A549 (cell line): ENCODE measurements around the gene SUN1. TPM values are rescaled to one million over a fixed set of nuclear protein-coding genes. Genes with fewer than 3 reads are reported as not detected.

Source experiments
- ATAC-seq, 2 experiments: fragments of 200-7000 bp in 1 of 2; fragments of >200 bp in 1 of 2; cut with Nextera tagmentation in 1 of 2; cut with Tn5 transposase in 1 of 2; 3 replicates each; pipeline versions ENCODE4 v1.8.0 to v1.9.1; 2018 to 2020; ENCODE audit warnings: mild to moderate bottlenecking in 1 of 2, moderate library complexity in 1 of 2
- CTCF ChIA-PET: fragments of 300-600 bp; sonication (Branson Sonifier 250); formaldehyde crosslinking; extraction: SDS; loops from one replicate; lab custom pipeline; 2021; ENCODE audit warnings: antibody characterized with exemption, inconsistent platforms; lab: Yijun Ruan, JAX
- POLR2A ChIA-PET: fragments of 350-600 bp; formaldehyde crosslinking; extraction: SDS; loops from one replicate; lab custom pipeline; 2021; ENCODE audit warnings: antibody characterized with exemption, inconsistent platforms; lab: Yijun Ruan, JAX
- DNase-seq, 2 experiments: peaks; one replicate each; pipeline versions ENCODE4 v3.0.0 to v3.0.0-alpha.2; 2011 to 2016; ENCODE audit warnings: low read depth in 1 of 2, low spot score in 1 of 2
- FAIRE-seq: peaks from 2 replicates; lab custom pipeline; 2011; peaks lifted over from hg19 to GRCh38; lab: Jason Lieb, UNC
- H3K27ac ChIP-seq, 2 experiments: fragments of >200 bp; sonication (Bioruptor Twin); formaldehyde crosslinking; 3 replicates each; pipeline ENCODE4 v1.5.1; 2016 to 2017
- H3K4me1 ChIP-seq: fragments of >200 bp; sonication (Bioruptor Twin); formaldehyde crosslinking; 3 replicates; pipeline ENCODE4 v1.6.1; 2016
- H3K4me2 ChIP-seq: fragments of >200 bp; sonication (Bioruptor Twin); formaldehyde crosslinking; 3 replicates; pipeline ENCODE4 v1.6.1; 2016
- H3K4me3 ChIP-seq: fragments of >200 bp; sonication (Bioruptor Twin); formaldehyde crosslinking; 3 replicates; pipeline ENCODE4 v1.5.1; 2016
- H3K9me3 ChIP-seq: fragments of >200 bp; sonication (Bioruptor Twin); formaldehyde crosslinking; 3 replicates; pipeline ENCODE4 v1.6.1; 2016
- CBX8 ChIP-seq: fragments of 200-600 bp; sonication (generic); IDR thresholded peaks from 2 replicates; pipeline ENCODE4 v1.6.1; 2016
- CHD4 ChIP-seq: fragments of 200-600 bp; sonication (generic); IDR thresholded peaks from 2 replicates; pipeline ENCODE4 v1.6.1; 2016; ENCODE audit warnings: antibody characterized with exemption, mild to moderate bottlenecking, borderline replicate concordance
- EHF ChIP-seq: fragments of 250-450 bp; sonication (Bioruptor Pico); IDR thresholded peaks from 2 replicates; pipeline ENCODE4 v1.5.0; 2020; ENCODE audit warnings: mild to moderate bottlenecking
- EHMT2 ChIP-seq: fragments of 200-600 bp; sonication (generic); IDR thresholded peaks from 2 replicates; pipeline ENCODE4 v1.6.1; 2016; ENCODE audit warnings: antibody characterized with exemption, low read depth, mild to moderate bottlenecking, moderate library complexity
- EP300 ChIP-seq, 2 experiments: fragments of >200 bp; sonication (Bioruptor Twin); formaldehyde crosslinking; IDR thresholded peaks; 2 replicates in 1 of 2; 3 replicates in 1 of 2; pipeline ENCODE4 v1.6.1; 2016 to 2017
- ESRRA ChIP-seq: fragments of 150-350 bp; IDR thresholded peaks from 2 replicates; pipeline ENCODE4 v1.6.1; 2014; ENCODE audit warnings: mild to moderate bottlenecking, low read length, borderline replicate concordance
- FOSB ChIP-seq: fragments of 250-450 bp; sonication (Bioruptor Pico); IDR thresholded peaks from 2 replicates; pipeline ENCODE4 v1.5.0; 2020; ENCODE audit warnings: mild to moderate bottlenecking, moderate library complexity
- FOXS1 ChIP-seq: fragments of 250-450 bp; sonication (Bioruptor Pico); IDR thresholded peaks from 2 replicates; pipeline ENCODE4 v1.5.0; 2020; ENCODE audit warnings: mild to moderate bottlenecking, moderate library complexity
- HEYL ChIP-seq: fragments of 250-450 bp; sonication (Bioruptor Pico); IDR thresholded peaks from 2 replicates; pipeline ENCODE4 v1.8.0; 2021; ENCODE audit warnings: mild to moderate bottlenecking, moderate library complexity
- HOXA7 ChIP-seq: fragments of 250-450 bp; sonication (Bioruptor Pico); IDR thresholded peaks from 2 replicates; pipeline ENCODE4 v1.5.0; 2020; ENCODE audit warnings: mild to moderate bottlenecking, moderate library complexity
- HOXB13 ChIP-seq: fragments of 250-450 bp; sonication (Bioruptor Pico); IDR thresholded peaks from 2 replicates; pipeline ENCODE4 v1.5.0; 2020; ENCODE audit warnings: low read depth, mild to moderate bottlenecking, moderate library complexity
- HOXB5 ChIP-seq: fragments of 250-450 bp; sonication (Bioruptor Pico); IDR thresholded peaks from 2 replicates; pipeline ENCODE4 v1.5.0; 2020; ENCODE audit warnings: mild to moderate bottlenecking, moderate library complexity
- JUNB ChIP-seq: fragments of >200 bp; sonication (Bioruptor Twin); formaldehyde crosslinking; IDR thresholded peaks from 2 replicates; pipeline ENCODE4 v1.6.1; 2016
- MAFK ChIP-seq: fragments of 450-650 bp; IDR thresholded peaks from 2 replicates; pipeline ENCODE4 v1.6.1; 2014; ENCODE audit not compliant: partially characterized antibody
- MYC ChIP-seq: IDR thresholded peaks from 2 replicates; pipeline ENCODE4 v1.6.1; 2012; ENCODE audit warnings: mild to moderate bottlenecking, inconsistent platforms, low read length, improper control_type of control experiment, borderline replicate concordance
- NPAS2 ChIP-seq: fragments of 250-450 bp; sonication (Bioruptor Pico); IDR thresholded peaks from 2 replicates; pipeline ENCODE4 v1.8.0; 2022; ENCODE audit warnings: mild to moderate bottlenecking, moderate library complexity, borderline replicate concordance
- NR3C1 ChIP-seq: fragments of >200 bp; sonication (Bioruptor Twin); formaldehyde crosslinking; IDR thresholded peaks from 3 replicates; pipeline ENCODE4 v1.6.1; 2017
- PHF8 ChIP-seq: fragments of 200-600 bp; sonication (generic); IDR thresholded peaks from 2 replicates; pipeline ENCODE4 v1.6.1; 2016; ENCODE audit warnings: low read depth, mild to moderate bottlenecking, antibody characterized with exemption, moderate library complexity, borderline replicate concordance
- RAD21 ChIP-seq, 2 experiments: fragments of >200 bp in 1 of 2; sonication (Bioruptor Twin) in 1 of 2; formaldehyde crosslinking in 1 of 2; IDR thresholded peaks in 1 of 2; conservative IDR thresholded peaks in 1 of 2; 2 replicates in 1 of 2; 3 replicates in 1 of 2; pipeline ENCODE4 v1.6.1; 2012 to 2018; ENCODE audit warnings: inconsistent platforms in 1 of 2
- RCOR1 ChIP-seq: fragments of 150-350 bp; IDR thresholded peaks from 2 replicates; pipeline ENCODE4 v1.6.1; 2014; ENCODE audit warnings: antibody characterized with exemption, low read length, low read depth
- RNF2 ChIP-seq: fragments of 200-600 bp; sonication (generic); IDR thresholded peaks from 2 replicates; pipeline ENCODE4 v1.6.1; 2016; ENCODE audit warnings: low read depth, mild to moderate bottlenecking, antibody characterized with exemption, moderate library complexity, borderline replicate concordance
- TP53 ChIP-seq: fragments of 250-450 bp; sonication (Bioruptor Pico); IDR thresholded peaks from 2 replicates; pipeline ENCODE4 v1.5.0; 2021; ENCODE audit warnings: mild to moderate bottlenecking, moderate library complexity
- ZC3H11A ChIP-seq: fragments of 450-650 bp; IDR thresholded peaks from 2 replicates; pipeline ENCODE4 v1.6.1; 2014; ENCODE audit warnings: antibody characterized with exemption, mild to moderate bottlenecking
- ZFP36 ChIP-seq: fragments of 450-650 bp; IDR thresholded peaks from 2 replicates; pipeline ENCODE4 v1.6.1; 2014; ENCODE audit warnings: borderline replicate concordance; ENCODE audit not compliant: partially characterized antibody
- ZNF302 ChIP-seq: fragments of 250-450 bp; sonication (Bioruptor Pico); IDR thresholded peaks from 2 replicates; pipeline ENCODE4 v1.9.0; 2021; ENCODE audit warnings: inconsistent platforms, mild to moderate bottlenecking, moderate library complexity
- ZSCAN20 ChIP-seq: fragments of 250-450 bp; sonication (Bioruptor Pico); IDR thresholded peaks from 2 replicates; pipeline ENCODE4 v1.8.0; 2022; ENCODE audit warnings: mild to moderate bottlenecking, moderate library complexity
- WGBS: methylation state at CpG from one replicate; pipeline ENCODE4 v1.1.6; 2017; ENCODE audit errors: missing lambda C conversion rate; 5-methylcytosine and 5-hydroxymethylcytosine counted together
- polyA plus RNA-seq, 4 experiments: library from polyadenylated mRNA; depleted of rRNA in 3 of 4; stranded (reverse); fragments of >200 nt; fragmentation: RNase III in 1 of 4; extraction: RNeasy Plus Mini Kit Qiagen cat#74134 plus additional on column Dnase treatment in 1 of 4; gene quantifications; 2 replicates in 3 of 4; 3 replicates in 1 of 4; pipeline ENCODE4 v1.2.3, GENCODE V29; 2011 to 2017
- TF ChIP-seq, protein P1 (sequence below): fragments of 250-450 bp; sonication (Bioruptor Pico); IDR thresholded peaks from 2 replicates; pipeline ENCODE4 v1.5.0; 2020; ENCODE audit warnings: low read depth, mild to moderate bottlenecking, moderate library complexity
- TF ChIP-seq, protein P2 (sequence below): IDR thresholded peaks from 2 replicates; pipeline ENCODE4 v1.6.1; 2012; ENCODE audit warnings: low read depth, borderline replicate concordance
- TF ChIP-seq, protein P3 (sequence below): IDR thresholded peaks from 2 replicates; pipeline ENCODE4 v1.6.1; 2012

Gene SUN1
- polyA plus RNA-seq, 2 of the 4 experiments (the other 2 are of a cell fraction), result 60.7 to 130 TPM

DNA sequence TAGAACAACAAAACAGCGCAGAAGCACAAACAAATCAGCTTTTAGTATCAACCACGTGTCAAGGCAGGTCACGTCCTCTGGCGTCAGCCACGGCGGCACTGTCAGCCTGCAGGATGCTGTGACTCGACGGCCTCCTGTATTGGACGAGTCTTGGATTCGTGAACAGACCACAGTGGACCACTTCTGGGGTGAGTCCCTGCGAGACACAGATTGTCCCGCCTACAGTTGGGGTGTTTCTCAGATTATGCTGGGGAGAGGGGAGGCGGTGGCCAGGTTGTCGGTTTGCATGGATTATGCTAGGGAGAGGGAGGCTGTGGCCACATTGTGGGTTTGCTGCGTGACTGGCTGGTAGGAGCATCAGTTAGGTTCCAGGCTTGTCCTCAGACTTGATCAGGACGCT, 9.7 kb downstream of the SUN1 start:
- FAIRE-seq, result no peak
- 85% methylated on average over 16 of the region's 16 CpGs for WGBS
- Histone ChIP-seq H3K9me3 (no peaks in the 10 kb centered on the region), H3K27ac (no peak overlapping the region), H3K4me3 (no peak overlapping the region), H3K4me1 (no peaks in the 10 kb centered on the region), H3K4me2 (no peak overlapping the region)
- TF ChIP-seq, protein P1, sequence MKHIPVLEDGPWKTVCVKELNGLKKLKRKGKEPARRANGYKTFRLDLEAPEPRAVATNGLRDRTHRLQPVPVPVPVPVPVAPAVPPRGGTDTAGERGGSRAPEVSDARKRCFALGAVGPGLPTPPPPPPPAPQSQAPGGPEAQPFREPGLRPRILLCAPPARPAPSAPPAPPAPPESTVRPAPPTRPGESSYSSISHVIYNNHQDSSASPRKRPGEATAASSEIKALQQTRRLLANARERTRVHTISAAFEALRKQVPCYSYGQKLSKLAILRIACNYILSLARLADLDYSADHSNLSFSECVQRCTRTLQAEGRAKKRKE (CRISPR knock-in tag), result no peak
- TF ChIP-seq RCOR1 (no peak), MAFK (no peak), CHD4 (no peak), EP300 (IDR thresholded peaks at IDR 0.05) (no peak), FOSB (CRISPR knock-in tag) (no peak), CBX8 (no peak), JUNB (no peak), ESRRA (no peak), TP53 (CRISPR knock-in tag) (no peak), RAD21 (conservative IDR thresholded peaks at IDR 0.05 in 1 of 2, IDR thresholded peaks at IDR 0.05 in 1 of 2) (no peak), EHF (CRISPR knock-in tag) (no peak)
- TF ChIP-seq, protein P2, sequence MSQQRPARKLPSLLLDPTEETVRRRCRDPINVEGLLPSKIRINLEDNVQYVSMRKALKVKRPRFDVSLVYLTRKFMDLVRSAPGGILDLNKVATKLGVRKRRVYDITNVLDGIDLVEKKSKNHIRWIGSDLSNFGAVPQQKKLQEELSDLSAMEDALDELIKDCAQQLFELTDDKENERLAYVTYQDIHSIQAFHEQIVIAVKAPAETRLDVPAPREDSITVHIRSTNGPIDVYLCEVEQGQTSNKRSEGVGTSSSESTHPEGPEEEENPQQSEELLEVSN, result no peak
- ChIA-PET CTCF (interaction anchor here (0.9 to 6.7 kb wide), 4 partner anchors 10 to 67 kb away, joined by 3 to 39 read pairs (median 4); no protein-coding TSS in a partner anchor), POLR2A (no interaction called here)
- no peak for DNase-seq
- no peak for ATAC-seq

DNA sequence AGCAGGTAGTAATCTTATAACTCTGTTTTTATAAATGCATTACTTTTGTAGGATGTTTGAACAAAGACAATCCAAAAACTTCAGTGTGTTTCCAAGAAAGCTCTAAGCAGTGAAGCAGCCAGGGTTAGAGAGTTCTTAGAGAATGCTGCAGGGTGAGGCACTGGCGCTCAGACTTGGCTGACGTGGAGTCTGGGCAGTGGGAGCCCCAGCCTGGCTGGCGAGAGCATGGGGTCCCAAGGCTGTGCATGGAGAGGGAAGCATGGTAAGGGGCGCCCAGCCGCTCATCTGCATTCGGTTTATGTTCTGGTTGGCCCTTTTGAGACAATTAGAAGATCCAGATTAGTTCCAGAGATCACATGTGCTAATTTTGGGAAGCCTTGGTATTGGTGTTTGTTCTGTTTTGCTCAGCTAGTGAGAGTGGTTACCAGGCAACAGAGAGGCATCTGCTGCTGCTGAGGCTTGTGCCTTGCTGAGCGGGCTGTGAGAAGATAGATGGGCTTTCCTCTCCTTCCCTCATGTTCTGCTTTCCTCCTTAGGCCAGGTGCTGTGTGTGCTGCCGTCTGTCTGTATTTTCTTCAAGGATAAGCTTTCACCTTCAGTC, 10.3 kb downstream of the SUN1 start:
- DNase-seq, result no peak
- POLR2A ChIA-PET, result no interaction called here
- 92% methylated on average over 8 of the region's 8 CpGs for WGBS
- Histone ChIP-seq H3K4me1 (no peaks in the 10 kb centered on the region), H3K27ac (no peak overlapping the region), H3K4me2 (no peak overlapping the region), H3K9me3 (no peaks in the 10 kb centered on the region), H3K4me3 (no peak overlapping the region)
- FAIRE-seq, result no peak
- ATAC-seq, result no peak
- TF ChIP-seq CHD4 (no peak), FOXS1 (no peak), NR3C1 (no peak)
- TF ChIP-seq, all 56 proteins: peak for 0
- CTCF ChIA-PET, result interaction anchor here (1.0 to 2.3 kb wide), 4 partner anchors 9 to 124 kb away, joined by 3 to 4 read pairs (median 4); no protein-coding TSS in a partner anchor

DNA sequence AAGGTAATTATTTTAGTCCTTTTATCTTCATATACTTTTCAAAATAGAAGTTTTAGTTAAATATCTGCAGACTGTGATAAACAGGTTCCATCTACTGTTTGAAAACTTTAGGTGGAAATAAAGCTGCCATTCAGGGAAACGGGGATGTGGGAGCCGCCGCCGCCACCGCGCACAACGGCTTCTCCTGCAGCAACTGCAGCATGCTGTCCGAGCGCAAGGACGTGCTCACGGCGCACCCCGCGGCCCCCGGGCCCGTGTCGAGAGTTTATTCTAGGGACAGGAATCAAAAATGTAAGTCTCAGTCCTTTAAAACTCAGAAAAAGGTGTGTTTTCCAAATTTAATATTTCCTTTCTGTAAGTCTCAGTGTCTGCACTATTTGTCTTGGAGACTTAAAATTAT, 11.0 kb downstream of the SUN1 start:
- Histone ChIP-seq H3K4me3 (no peak overlapping the region), H3K4me2 (no peak overlapping the region), H3K9me3 (no peaks in the 10 kb centered on the region), H3K4me1 (no peaks in the 10 kb centered on the region), H3K27ac (no peak overlapping the region)
- ChIA-PET CTCF (interaction anchor here (1.0 to 2.3 kb wide), 3 partner anchors 30 to 124 kb away, joined by 3 to 4 read pairs (median 4); no protein-coding TSS in a partner anchor), POLR2A (no interaction called here)
- TF ChIP-seq ZSCAN20 (no peak), HOXA7 (no peak), HOXB5 (no peak), CHD4 (no peak), EHMT2 (no peak), HOXB13 (CRISPR knock-in tag) (no peak), PHF8 (no peak), CBX8 (no peak), ZNF302 (CRISPR knock-in tag) (no peak), MYC (no peak), NPAS2 (CRISPR knock-in tag) (no peak), TP53 (CRISPR knock-in tag) (no peak), HEYL (no peak), RNF2 (no peak), ZC3H11A (no peak), ZFP36 (no peak)
- TF ChIP-seq, protein P3, sequence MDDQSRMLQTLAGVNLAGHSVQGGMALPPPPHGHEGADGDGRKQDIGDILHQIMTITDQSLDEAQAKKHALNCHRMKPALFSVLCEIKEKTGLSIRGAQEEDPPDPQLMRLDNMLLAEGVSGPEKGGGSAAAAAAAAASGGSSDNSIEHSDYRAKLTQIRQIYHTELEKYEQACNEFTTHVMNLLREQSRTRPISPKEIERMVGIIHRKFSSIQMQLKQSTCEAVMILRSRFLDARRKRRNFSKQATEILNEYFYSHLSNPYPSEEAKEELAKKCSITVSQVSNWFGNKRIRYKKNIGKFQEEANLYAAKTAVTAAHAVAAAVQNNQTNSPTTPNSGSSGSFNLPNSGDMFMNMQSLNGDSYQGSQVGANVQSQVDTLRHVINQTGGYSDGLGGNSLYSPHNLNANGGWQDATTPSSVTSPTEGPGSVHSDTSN, result no peak
- 95% methylated on average over 17 of the region's 17 CpGs for whole genome bisulfite sequencing
- DNase-seq (no peak), ATAC-seq (no peak), FAIRE-seq (no peak)
